ENCODE measurements around the gene GPRIN2. TPM values are rescaled to one million over a fixed set of nuclear protein-coding genes. Genes with fewer than 3 reads are reported as not detected.

The GPRIN2 gene
- total and polyA plus RNA-seq, 2 of the 8 experiments (the other 6 are each of a cell fraction or from before 2014, with no cell fraction given), result 14.3 to 18.6 TPM

DNA sequence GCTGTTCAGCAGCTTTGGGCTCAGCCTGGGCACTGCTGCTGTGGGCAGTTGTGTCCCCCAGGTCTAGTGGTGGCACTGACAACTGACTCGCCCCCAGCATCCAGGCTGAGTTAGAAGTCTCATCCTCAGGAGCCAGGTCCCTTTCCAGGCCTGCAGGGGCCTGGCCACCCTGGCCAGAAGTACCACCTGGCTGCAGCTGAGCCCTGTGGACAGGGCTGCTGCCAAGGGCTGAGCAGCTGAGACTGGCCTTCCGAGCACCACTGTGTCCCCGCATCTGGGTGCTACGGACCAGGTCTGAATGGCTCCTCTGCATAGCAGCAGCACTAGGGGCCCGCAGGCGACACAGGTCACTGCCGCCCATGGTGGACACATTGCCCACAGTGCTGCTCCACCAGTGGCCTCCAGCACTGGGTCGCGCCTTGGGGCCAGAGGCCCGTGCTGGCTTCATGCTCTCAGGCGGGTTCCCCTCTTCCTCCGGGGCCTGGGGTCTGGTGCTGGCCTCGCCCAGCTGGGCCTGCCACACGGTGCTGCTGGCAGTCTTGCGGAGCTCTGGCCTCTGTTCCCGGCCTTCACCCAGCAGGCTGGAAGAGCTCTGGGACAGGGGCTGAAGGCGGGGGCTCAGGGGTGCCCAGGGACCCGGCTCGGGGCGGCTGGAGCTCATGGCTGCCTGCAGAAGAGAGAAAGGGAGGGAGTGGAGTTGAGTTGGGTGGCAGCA lies 6.2 kb downstream of the GPRIN2 start:
- H2BK5ac ChIP-seq (ENCODE audit: low read depth, low read length), result peak overlapping the region; percentile 19; the same call in 1 of the 2 replicates
- no peak overlapping the region for H3K14ac ChIP-seq (ENCODE audit: insufficient read length)
- H3K27me3 ChIP-seq (replicated peaks in 1 of 4; ENCODE audit: control insufficient read depth in 3 of 4, extremely low read depth in 1 of 4, insufficient read depth in 3 of 4, low read length in 3 of 4), result 0 out of 7 replicates have a peak, but pooled peaks cover 0 to 2% (median 0%) of the 10 kb centered on the region in 4 experiments
- peaks cover 2% of the 10 kb centered on the region; the same call in 1 of the 2 replicates for H3K23me2 ChIP-seq (ENCODE audit: low read depth, low read length)
- H3K79me1 ChIP-seq (ENCODE audit: low read depth, low read length), result peaks cover 11% of the 10 kb centered on the region; the same call in 1 of the 2 replicates
- FAIRE-seq (no peak), DNase-seq (ENCODE audit: low read depth in 1 of 2, low spot score in 2 of 2) (peak in 1 of 2 experiments; percentile 47)
- H2AK5ac ChIP-seq (ENCODE audit: low read depth, low read length), result no peak overlapping the region
- peaks cover 15 to 39% (median 17%) of the 10 kb centered on the region in 4 experiments; a peak in 7 of 8 replicates for H3K36me3 ChIP-seq (ENCODE audit: control insufficient read depth in 2 of 4, insufficient read depth in 4 of 4, low read length in 3 of 4)
- H2BK12ac ChIP-seq (ENCODE audit: low read depth, low read length), result no peak overlapping the region
- H3K4me2 ChIP-seq (ENCODE audit: insufficient read depth in 1 of 2, low read depth in 2 of 2, low read length in 2 of 2), result no peak overlapping the region
- no peaks in the 10 kb centered on the region for H3K79me2 ChIP-seq (ENCODE audit: control insufficient read depth in 1 of 2, insufficient read depth in 2 of 2, low read length in 2 of 2)
- peak overlapping the region; percentile 18; the same call in 1 of the 2 replicates for H4K8ac ChIP-seq (ENCODE audit: extremely low read depth, insufficient read depth, low read length)
- H3K18ac ChIP-seq (ENCODE audit: extremely low read depth, low read length), result no peak overlapping the region
- POLR2A ChIA-PET (ENCODE audit: partially characterized antibody), result interaction anchor here (2.6 kb wide), 1 partner anchor 9 kb away, joined by 7 read pairs; no protein-coding TSS in a partner anchor
- no peak overlapping the region for H2BK120ac ChIP-seq (replicated peaks; ENCODE audit: low read depth, low read length)
- no peak overlapping the region for H3K4ac ChIP-seq (replicated peaks; ENCODE audit: insufficient read length, low read depth, low read length)
- peaks cover 1 to 6% (median 2%) of the 10 kb centered on the region in 4 experiments for H3K4me1 ChIP-seq (replicated peaks in 1 of 4; ENCODE audit: control insufficient read depth in 3 of 4, insufficient read depth in 4 of 4, low read length in 3 of 4)
- H3K27ac ChIP-seq (ENCODE audit: low read depth, low read length), result no peak overlapping the region
- peaks cover 5 to 32% of the 10 kb centered on the region in 2 experiments for H4K20me1 ChIP-seq (replicated peaks in 1 of 2; ENCODE audit: control insufficient read depth in 1 of 2, insufficient read depth in 2 of 2, low read length in 2 of 2)
- no peak overlapping the region for H2BK15ac ChIP-seq (ENCODE audit: low read length)
- H2AFZ ChIP-seq (ENCODE audit: low read length), result no peak overlapping the region
- H4K5ac ChIP-seq (ENCODE audit: insufficient read length, low read depth, low read length), result no peak overlapping the region
- no peak overlapping the region for H3K9ac ChIP-seq (replicated peaks in 1 of 4; ENCODE audit: extremely low read depth in 1 of 4, low read depth in 3 of 4, low read length in 3 of 4)
- WGBS, 2 experiments (ENCODE audit: extremely low coverage in 1 of 2, insufficient coverage in 1 of 2, insufficient read length in 1 of 2, insufficient replicate concordance in 2 of 2, low coverage in 1 of 2, low lambda C conversion rate in 2 of 2, missing lambda C conversion rate in 1 of 2), result 85% methylated on average over 20 of the region's 20 CpGs; no CpG with 5 or more reads in 1 of the 2 experiments
- TF ChIP-seq BCL11A (IDR thresholded peaks at IDR 0.05; ENCODE audit: low read depth in 2 of 2, low read length in 2 of 2), result no peak
- TF ChIP-seq POU5F1 (IDR thresholded peaks at IDR 0.05; ENCODE audit: low read depth, low read length), result no peak
- CTCF ChIA-PET (ENCODE audit: partially characterized antibody), result interaction anchor here (0.8 to 4.1 kb wide), 9 partner anchors 8 to 322 kb away, joined by 3 to 46 read pairs (median 4); no protein-coding TSS in a partner anchor
- no peak overlapping the region for H4K91ac ChIP-seq (replicated peaks; ENCODE audit: insufficient read length, low read length)
- no peak overlapping the region for H3K4me3 ChIP-seq (ENCODE audit: extremely low read depth in 1 of 4, insufficient read depth in 2 of 4, low read depth in 3 of 4, low read length in 4 of 4)
- H3K56ac ChIP-seq (replicated peaks; ENCODE audit: insufficient read length, low read depth, low read length), result no peak overlapping the region
- no peak overlapping the region for H3K23ac ChIP-seq (ENCODE audit: insufficient read length)
- no peak overlapping the region for H2BK20ac ChIP-seq (ENCODE audit: low read length)
- no peaks in the 10 kb centered on the region for H3K9me3 ChIP-seq (ENCODE audit: insufficient read depth in 2 of 2, low read depth in 1 of 2, low read length in 1 of 2)
